ENCODE measurements around the gene AKR1C3. TPM values are rescaled to one million over a fixed set of nuclear protein-coding genes. Genes with fewer than 3 reads are reported as not detected.

AKR1C3 gene
- total RNA-seq, 2 experiments from 2014 or later, result 1.9 to 2.0 TPM

DNA sequence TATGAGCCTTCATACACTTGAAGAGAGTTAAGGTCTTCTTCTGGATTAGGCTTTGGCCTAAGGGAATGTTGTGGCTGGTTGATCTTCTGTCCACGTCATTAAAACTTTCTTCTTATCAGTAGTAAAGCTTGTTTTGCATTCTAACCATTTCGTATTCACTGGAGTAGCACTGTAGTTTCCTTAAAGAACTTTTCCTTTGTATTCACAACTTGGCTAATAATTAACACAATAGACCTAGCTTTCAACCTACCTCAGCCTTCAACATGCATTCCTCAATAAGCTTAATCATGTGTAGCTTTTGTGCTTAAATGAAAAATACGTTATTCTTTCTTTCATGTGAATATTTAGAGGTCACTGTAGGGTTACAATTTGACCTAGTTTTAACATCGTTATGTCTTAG lies 48.0 kb downstream of the AKR1C3 start:
- H3K4me3 ChIP-seq (ENCODE audit: low read length), result no peak overlapping the region
- ATAC-seq (ENCODE audit: poor library complexity) (no peak), DNase-seq (no peak)
- POLR2A ChIA-PET, result no interaction called here
- no peak overlapping the region for H3K4me3 Mint-ChIP-seq
- H3K4me1 Mint-ChIP-seq (ENCODE audit: low read depth), result no peaks in the 10 kb centered on the region
- no peaks in the 10 kb centered on the region for H3K36me3 Mint-ChIP-seq (ENCODE audit: low read depth)
- H3K27ac Mint-ChIP-seq, result no peak overlapping the region
- no peaks in the 10 kb centered on the region for H3K27me3 Mint-ChIP-seq
- TF ChIP-seq, protein P1, sequence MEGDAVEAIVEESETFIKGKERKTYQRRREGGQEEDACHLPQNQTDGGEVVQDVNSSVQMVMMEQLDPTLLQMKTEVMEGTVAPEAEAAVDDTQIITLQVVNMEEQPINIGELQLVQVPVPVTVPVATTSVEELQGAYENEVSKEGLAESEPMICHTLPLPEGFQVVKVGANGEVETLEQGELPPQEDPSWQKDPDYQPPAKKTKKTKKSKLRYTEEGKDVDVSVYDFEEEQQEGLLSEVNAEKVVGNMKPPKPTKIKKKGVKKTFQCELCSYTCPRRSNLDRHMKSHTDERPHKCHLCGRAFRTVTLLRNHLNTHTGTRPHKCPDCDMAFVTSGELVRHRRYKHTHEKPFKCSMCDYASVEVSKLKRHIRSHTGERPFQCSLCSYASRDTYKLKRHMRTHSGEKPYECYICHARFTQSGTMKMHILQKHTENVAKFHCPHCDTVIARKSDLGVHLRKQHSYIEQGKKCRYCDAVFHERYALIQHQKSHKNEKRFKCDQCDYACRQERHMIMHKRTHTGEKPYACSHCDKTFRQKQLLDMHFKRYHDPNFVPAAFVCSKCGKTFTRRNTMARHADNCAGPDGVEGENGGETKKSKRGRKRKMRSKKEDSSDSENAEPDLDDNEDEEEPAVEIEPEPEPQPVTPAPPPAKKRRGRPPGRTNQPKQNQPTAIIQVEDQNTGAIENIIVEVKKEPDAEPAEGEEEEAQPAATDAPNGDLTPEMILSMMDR (IDR thresholded peaks at IDR 0.05), result no peak
- intact Hi-C loops (cut with DNase I, micrococcal nuclease), result no loop called here
- peaks cover 11% of the 10 kb centered on the region for H3K9me3 Mint-ChIP-seq
- no peaks in the 10 kb centered on the region for H3K4me1 ChIP-seq (ENCODE audit: insufficient read depth, low read length)
- no peak overlapping the region for H3K27ac ChIP-seq (ENCODE audit: low read depth in 1 of 2, low read length in 2 of 2)
- CTCF ChIA-PET, result interaction anchor here (0.5 kb wide), 1 partner anchor 242 kb away, joined by 3 read pairs; no protein-coding TSS in a partner anchor
- H3K27me3 ChIP-seq (ENCODE audit: control insufficient read depth in 1 of 2, insufficient read depth in 2 of 2, low read length in 2 of 2), result no peaks in the 10 kb centered on the region
- peaks cover 0 to under 1% of the 10 kb centered on the region in 2 experiments for H3K9me3 ChIP-seq (ENCODE audit: control insufficient read depth in 1 of 2, insufficient read depth in 1 of 2, low read length in 2 of 2)
- no peaks in the 10 kb centered on the region for H3K36me3 ChIP-seq (ENCODE audit: insufficient read depth, low read length)

DNA sequence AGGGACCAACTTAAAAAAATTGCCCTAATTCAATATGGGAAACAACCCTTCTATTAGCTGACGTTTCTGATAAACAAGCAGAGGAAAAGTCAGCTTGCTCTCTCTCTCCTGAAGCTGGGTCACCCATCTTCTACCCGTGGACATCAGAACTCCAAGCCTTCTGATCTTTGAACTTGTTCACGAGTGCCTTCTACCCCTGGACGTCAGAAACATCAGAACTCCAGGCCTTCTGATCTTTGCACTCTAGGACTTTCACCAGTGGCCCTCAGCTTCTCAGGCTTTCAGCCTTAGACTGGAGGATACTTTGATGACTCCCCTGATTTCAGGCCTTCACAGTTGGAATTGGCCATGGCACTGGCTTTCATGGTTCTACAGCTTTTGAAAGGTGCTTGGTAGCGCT lies 48.9 kb downstream of the AKR1C3 start:
- CTCF ChIA-PET, result no interaction called here
- no peaks in the 10 kb centered on the region for H3K4me1 Mint-ChIP-seq (ENCODE audit: low read depth)
- TF ChIP-seq, protein P1 (IDR thresholded peaks at IDR 0.05), result no peak
- no peaks in the 10 kb centered on the region for H3K27me3 Mint-ChIP-seq
- no peak overlapping the region for H3K4me3 Mint-ChIP-seq
- no peaks in the 10 kb centered on the region for H3K36me3 Mint-ChIP-seq (ENCODE audit: low read depth)
- Histone ChIP-seq H3K4me3 (ENCODE audit: low read length) (no peak overlapping the region), H3K36me3 (ENCODE audit: insufficient read depth, low read length) (no peaks in the 10 kb centered on the region), H3K27me3 (ENCODE audit: control insufficient read depth in 1 of 2, insufficient read depth in 2 of 2, low read length in 2 of 2) (no peaks in the 10 kb centered on the region), H3K27ac (ENCODE audit: low read depth in 1 of 2, low read length in 2 of 2) (no peak overlapping the region), H3K4me1 (ENCODE audit: insufficient read depth, low read length) (no peaks in the 10 kb centered on the region), H3K9me3 (ENCODE audit: control insufficient read depth in 1 of 2, insufficient read depth in 1 of 2, low read length in 2 of 2) (peaks cover 0 to 4% of the 10 kb centered on the region in 2 experiments)
- H3K27ac Mint-ChIP-seq, result no peak overlapping the region
- POLR2A ChIA-PET, result no interaction called here
- DNase-seq, result no peak
- peaks cover 3% of the 10 kb centered on the region for H3K9me3 Mint-ChIP-seq
- intact Hi-C loops (cut with DNase I, micrococcal nuclease), result no loop called here
- no peak for ATAC-seq (ENCODE audit: poor library complexity)

DNA sequence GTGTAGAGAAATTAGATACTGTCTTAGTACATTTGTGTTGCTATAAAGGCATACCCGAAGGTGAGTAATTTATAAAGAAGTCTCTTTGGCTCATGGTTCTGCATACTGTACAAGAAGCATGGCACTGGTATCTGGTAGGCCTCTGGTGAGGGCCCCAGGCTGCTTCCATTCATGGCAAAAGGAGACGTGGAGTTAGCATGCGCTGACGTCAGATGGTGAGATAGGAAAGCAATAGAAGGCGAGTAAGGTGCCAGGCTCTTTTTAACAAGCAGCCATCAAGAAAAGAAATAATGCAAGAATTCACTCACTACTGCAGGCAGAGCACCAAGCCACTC lies 52.7 kb downstream of the AKR1C3 start:
- no peaks in the 10 kb centered on the region for H3K4me1 Mint-ChIP-seq (ENCODE audit: low read depth)
- no peak for ATAC-seq (ENCODE audit: poor library complexity)
- Histone ChIP-seq H3K9me3 (ENCODE audit: control insufficient read depth in 1 of 2, insufficient read depth in 1 of 2, low read length in 2 of 2) (peaks cover 0 to 4% of the 10 kb centered on the region in 2 experiments), H3K27me3 (ENCODE audit: control insufficient read depth in 1 of 2, insufficient read depth in 2 of 2, low read length in 2 of 2) (no peaks in the 10 kb centered on the region), H3K4me1 (ENCODE audit: insufficient read depth, low read length) (no peaks in the 10 kb centered on the region), H3K27ac (ENCODE audit: low read depth in 1 of 2, low read length in 2 of 2) (no peak overlapping the region), H3K36me3 (ENCODE audit: insufficient read depth, low read length) (no peaks in the 10 kb centered on the region), H3K4me3 (ENCODE audit: low read length) (no peak overlapping the region)
- H3K36me3 Mint-ChIP-seq (ENCODE audit: low read depth), result no peaks in the 10 kb centered on the region
- intact Hi-C loops (cut with DNase I, micrococcal nuclease), result no loop called here
- H3K4me3 Mint-ChIP-seq, result no peak overlapping the region
- TF ChIP-seq, protein P1 (IDR thresholded peaks at IDR 0.05), result no peak
- ChIA-PET CTCF (no interaction called here), POLR2A (no interaction called here)
- DNase-seq, result no peak
- no peaks in the 10 kb centered on the region for H3K27me3 Mint-ChIP-seq
- H3K9me3 Mint-ChIP-seq, result peaks cover 4% of the 10 kb centered on the region
- H3K27ac Mint-ChIP-seq, result no peak overlapping the region

Measured in CD4-positive, alpha-beta T cell (primary cell).